ENCODE data around the gene ERBB2.

GRCh38 chr17:39755554-39756379 is 55.9 kb downstream of the ERBB2 start:
- TF ChIP-seq CTCF (IDR thresholded peaks at IDR 0.05) (no peak), EZH2phosphoT487 (IDR thresholded peaks at IDR 0.05) (no peak)

Measured in neural progenitor cell (in vitro differentiated cells).